NCI-H748 (cell line): ENCODE data around the gene SP140L.
"Not testable (repeated sequence)": the region's sequence is repeated elsewhere in the genome, so short reads cannot be mapped to it uniquely, and the experiment has no call there.

Source experiments
- DNase-seq: peaks from one replicate; lab custom pipeline; 2025; ENCODE audit not compliant: unreplicated experiment; lab: John Stamatoyannopoulos, UW

The SP140L gene

DNA sequence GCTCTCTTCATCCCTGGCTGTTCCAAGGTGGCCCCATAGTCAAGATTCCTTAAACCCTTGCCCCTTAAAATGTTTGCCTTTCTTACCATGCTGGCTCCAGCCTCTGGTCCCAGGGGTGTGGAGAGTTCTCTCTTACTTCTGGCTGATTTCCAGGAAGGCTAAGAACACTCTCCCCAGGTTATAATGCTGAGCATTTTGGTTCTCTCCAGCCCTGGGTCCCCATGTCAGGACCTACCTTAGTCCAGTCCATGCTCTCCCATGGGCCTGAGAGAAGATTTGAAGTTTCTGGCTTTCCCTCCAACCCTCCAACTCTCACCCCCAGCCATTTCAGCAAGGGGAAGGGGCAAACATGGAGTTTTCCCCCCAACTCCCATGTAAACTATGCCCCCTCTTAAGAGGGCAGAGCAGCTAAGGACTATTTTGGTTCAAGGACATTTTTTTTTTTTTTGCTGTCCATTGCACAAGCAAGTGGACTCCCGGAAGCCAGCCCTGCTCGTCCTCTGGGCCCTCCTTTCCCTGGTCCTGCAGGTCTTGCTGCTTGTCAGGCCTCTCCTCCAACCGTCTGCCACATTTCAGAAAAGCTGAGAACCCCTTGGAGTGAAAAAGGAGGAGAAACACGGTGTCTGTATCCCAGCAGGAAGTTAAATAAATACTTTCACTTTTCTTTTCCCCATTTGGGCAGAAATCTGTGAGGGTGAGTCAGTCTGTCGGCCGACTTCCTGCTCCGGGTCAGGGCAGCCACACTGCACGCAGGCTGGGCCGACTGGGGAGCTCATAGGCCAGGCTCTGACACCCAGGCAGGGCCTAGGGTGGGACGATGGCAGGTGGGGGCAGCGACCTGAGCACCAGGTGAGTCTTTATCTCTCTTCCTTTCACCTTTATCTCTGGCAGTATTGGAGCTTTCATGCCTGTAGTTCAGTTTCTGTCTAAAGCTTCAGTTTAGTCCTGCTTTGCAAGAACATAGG lies at the start of gene SP140L:
TSS of gene SP140L (plus strand) at position 741 of the 965 bp plus-strand sequence. CDS start at position 818, 77 bp downstream.
- no peak for DNase-seq

DNA sequence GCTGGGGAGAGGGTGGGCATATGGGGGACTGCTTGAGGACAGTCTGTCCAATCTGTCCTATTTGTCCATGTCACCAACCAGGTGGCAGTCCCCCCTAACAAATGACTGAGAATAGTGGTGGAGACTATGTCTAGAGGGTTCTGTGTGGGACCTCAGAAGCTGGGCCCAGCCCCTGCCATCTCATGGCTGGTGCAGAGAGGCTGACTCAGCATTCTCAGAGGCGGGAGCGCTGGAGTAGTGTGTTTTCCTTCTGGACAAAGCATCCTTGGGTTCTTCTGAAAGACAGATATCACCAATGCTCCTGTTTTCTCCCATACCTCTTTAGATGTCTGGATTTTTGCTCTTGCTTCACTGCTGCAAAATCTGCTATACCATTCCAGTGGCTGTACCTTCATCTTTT lies 44.1 kb upstream of the SP140L start:
- no peak for DNase-seq

DNA sequence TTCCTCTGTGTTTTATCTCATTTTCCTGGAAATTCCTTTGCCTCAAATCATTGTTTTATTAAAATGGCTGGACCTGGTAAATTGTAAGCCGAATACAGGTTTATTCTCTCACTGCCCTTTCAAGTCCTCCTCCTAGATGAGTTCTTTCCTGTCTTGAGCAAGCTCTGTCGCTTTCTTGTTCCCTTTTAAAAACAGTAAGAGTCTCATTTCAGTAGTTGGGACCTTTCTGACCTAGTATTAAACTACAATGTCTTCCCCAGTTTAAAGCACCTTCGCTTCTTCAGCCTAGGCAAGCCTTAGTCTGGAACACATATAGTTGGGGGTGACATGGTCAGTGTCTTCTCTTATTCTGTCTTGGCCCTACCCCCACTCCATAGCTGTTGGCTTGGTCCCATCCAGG lies 40.9 kb upstream of the SP140L start:
- DNase-seq: no peak

DNA sequence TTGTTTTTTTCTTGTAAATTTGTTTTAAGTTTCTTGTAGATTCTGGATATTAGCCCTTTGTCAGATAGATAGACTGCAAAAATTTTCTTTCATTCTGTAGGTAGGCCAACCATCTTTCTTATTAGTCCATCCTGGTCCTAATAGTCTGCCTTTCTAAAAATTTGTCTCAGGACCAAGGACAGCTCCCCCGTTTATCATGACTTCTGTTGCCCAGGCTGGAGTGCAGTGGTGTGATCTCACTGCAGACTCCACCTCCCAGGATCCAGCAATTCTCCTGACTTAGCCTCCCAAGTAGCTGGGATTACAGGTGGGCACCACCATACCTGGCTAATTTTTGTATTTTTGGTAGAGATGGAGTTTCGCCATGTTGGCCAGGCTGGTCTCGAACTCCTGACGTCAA lies 37.7 kb upstream of the SP140L start:
- DNase-seq: not testable (repeated sequence)

DNA sequence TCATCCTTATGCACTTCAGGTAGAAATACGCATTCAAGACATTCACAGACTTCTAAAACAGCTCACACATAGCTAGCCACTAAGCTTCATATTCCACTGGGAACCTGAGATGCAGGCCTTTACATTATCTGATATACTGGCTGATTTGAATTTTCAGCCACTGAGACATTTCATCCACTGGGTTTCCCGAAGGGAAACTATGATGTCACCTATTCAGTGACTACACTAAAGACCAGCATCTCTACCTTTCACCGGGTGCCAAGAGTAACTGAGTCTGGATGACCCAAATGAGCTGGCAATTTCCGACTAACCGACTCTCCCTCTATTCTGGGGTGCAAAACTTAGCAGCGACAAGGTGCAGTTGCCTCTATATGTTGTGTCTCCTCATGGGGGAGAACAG lies 31.8 kb upstream of the SP140L start:
- no peak for DNase-seq

DNA sequence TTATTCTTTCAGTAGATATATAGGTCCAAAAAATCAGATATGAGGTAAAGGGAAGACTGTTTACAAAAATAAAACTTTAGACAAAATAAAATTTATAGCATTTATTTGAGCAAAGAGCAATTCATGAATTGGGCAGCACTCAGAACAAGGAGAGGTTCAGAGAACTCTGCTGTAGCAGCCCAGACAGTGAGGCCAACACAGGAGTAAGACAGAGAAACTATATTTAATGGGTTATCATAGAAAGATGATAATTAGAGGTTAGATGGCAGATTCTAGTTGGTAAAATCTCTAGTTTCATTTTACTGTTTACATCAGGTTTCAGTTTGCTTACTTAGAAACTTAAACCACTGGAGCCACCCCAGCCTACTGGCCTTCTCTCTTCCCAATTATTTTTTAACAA lies 30.1 kb upstream of the SP140L start:
- no peak for DNase-seq

DNA sequence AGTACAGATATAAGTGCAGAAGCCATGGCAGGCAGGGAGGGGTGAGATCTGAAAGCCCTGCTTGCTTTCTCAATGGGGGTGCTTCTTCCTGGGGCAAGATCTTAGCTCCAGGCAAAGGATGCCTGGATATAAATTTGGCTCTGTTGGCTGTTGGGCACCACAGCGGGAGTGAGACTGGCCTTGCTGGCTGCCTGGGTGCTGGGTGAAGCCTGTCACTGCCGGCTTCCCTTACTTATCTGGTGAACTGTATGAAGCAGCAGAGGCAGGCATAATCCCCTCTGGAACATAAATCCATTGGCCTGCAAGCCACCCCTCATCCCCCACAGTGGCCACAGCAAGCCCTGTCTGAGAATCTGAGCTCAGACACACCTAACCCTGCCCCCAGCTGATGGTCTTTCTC lies 27.4 kb upstream of the SP140L start:
- no peak for DNase-seq

DNA sequence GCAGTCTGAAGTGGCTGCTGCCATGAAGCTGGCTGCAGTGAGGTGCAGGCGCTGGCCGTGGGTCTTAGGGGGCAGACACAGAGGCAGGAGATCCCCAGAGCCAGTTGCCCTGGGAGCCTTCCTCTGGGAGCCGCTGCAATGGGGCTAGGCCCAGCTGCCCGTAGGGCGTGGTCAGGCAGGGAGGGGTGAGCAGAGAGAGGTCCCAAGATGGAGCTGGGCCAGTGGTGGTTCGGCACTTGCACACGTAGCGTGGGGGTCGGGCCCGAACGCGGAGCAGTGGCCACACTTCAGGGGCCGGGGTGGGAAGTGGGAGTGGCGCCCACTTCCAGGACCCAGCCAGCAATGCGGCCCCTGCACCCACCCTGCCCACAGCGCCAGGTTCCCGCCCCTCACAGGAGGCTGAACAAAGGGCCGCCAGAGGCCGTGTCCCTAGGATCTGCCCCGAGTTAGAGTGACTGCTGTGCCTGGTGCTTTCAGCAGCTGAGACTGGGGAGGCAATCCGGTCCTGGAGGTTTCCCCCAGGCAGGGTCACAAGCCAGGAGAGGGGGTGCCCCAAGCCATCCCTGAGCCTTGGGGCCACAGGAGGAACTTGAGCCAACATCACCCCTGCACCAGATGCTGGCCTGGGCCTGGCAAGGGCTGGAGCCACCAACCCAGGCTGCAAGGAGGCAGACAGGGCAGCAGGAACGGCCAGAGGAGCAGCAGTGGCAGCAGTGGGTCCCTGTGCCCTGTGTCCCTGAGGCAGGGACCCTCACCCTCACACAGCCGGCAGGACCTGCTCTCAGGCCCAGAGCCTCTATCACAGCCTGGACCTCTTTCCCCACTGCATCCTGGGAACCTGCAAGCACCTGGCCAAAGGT lies 21.3 kb upstream of the SP140L start:
- no peak for DNase-seq

DNA sequence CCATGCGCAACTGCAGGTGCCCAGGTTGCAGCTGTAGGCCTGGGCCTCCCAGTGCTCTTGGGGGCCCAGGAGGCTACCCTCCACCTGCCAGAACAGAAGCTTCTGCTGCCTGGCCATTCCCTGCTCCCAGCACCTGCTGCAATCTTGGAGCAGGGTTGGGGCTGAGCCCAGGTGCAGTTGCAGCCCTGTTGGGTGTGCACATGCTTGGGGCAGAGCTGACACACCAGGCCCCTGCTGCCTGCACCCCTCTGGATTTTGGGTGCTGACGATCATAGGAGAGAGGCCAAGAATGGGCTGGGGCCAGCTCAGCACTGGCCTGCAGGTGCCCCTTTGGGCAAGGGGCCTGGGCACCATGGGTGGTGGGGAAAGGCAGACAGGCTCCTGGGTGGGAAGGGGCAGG lies 20.5 kb upstream of the SP140L start:
- no peak for DNase-seq

DNA sequence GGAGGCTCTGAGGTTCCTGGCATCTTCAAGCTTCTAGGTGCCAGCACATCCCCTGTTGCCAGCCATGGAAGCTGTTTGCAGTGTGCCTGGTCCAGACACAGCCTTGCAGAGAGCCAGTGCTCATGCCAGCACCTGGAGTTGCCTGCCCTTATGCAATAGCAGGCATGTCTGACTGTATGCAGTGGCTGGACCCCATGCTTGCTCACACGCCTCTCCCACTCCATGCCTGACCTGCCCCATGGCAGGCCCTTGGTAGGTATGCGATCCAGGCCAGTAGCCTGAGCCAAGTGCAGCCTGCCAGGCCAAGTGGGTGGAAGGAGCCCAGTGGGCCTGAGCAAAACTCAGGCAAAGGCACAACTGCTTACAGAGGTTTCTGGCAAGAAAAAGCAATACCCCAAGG lies 19.5 kb upstream of the SP140L start:
- DNase-seq: no peak

DNA sequence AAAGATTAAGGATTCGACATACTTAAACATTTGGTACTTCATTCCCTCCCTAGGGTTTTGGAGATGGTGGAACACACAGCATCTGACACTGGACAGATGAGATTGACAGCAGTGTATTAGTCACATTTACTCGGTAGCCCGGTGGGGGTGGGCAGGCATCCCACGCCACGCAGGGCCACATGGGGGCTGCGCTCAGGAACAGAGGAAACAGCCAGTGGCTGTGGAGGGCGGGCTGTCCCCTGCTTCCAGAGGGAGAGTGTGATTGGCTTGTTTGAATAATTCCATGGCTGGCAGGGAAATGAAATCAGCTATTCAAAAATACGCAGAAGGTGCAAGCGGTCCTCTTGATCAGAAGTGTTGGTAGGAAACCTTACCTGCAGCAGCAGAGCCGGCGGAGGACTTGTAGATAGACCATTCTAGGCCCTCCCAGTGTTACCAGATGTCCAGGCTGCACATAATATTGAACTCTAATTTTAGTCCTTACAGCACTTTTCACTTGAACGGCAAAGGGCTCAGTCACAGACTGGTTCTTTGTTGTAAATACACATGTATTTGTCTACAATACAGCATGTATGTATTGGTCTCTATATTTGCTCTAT lies 18.5 kb upstream of the SP140L start:
- DNase-seq: no peak

DNA sequence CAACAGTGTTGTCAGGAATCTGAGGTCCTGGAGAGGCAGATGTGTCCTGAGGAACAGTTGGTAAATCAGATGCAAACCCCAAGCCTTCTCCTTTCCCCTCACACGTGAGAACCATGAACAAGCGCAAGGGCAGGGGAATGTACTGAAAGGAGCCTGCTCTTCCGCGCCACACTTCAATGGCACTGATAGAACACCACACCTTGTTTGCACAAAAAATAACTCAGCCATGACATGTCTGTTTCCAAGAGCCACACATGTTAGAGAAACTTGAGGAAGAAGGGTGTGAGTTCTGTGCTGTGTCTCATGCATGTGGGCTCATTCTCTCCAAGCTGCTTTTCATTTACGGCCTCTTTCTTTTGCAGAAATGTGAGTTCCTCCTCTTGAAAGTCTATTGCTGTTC lies 16.2 kb upstream of the SP140L start:
- DNase-seq: not testable (repeated sequence)

DNA sequence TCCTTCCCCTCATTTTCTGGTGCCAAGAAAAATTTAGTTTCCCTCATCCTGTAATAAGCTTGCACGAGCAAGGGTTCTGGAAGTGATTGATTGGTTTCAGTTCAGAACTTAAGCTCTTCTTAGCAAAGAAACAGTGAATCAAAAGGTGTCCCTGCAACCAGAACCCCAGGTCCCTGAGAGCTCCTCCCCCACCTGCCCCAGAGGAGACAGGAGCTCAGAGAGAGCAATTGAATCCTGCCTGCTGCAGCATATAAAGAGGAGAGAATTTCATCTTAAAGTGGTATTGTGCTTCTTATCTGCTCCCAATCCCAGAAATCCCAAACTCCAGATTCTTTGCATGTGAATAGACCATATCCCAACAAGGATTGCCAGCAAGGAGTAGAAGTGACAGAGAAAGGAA lies 15.4 kb upstream of the SP140L start:
- not testable (repeated sequence) for DNase-seq

DNA sequence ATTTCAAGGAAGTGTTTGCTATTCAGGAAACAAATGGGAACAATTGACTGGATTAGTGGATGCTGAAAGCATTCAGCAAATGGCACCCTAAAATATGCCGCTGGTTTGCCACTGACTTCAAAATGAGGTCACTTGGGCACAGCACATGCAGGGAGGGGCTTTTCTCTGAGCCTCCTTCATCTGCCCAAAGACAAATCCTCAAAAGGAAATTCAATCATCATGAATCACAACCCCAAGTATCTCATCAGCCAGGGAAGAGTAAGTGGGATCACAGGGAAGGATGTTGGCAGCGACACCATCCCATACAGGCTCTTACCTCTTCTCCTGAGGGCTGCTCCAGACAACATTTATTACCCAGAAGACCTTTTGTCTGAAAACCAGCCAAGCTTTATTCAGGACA lies 14.4 kb upstream of the SP140L start:
- no peak for DNase-seq

DNA sequence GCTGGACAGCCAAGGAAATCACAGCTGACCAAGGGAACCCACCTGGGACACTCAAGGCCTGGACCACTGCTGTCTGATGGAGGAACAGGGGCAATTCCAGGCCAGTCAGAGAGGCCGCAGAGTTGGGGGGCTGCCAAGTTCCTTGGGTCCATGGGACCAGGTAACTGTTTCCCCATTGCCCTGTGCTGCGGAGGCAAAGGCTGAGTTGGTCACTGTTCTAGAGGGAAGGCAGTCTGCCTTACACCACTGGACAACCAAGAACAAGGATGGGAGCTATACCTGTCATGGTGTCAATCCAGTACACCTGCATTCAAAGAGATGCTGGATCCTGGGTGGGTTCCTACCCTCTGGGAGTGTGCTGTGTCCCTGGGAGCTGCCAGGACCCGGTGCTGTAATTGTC lies 9.6 kb upstream of the SP140L start:
- DNase-seq: no peak

DNA sequence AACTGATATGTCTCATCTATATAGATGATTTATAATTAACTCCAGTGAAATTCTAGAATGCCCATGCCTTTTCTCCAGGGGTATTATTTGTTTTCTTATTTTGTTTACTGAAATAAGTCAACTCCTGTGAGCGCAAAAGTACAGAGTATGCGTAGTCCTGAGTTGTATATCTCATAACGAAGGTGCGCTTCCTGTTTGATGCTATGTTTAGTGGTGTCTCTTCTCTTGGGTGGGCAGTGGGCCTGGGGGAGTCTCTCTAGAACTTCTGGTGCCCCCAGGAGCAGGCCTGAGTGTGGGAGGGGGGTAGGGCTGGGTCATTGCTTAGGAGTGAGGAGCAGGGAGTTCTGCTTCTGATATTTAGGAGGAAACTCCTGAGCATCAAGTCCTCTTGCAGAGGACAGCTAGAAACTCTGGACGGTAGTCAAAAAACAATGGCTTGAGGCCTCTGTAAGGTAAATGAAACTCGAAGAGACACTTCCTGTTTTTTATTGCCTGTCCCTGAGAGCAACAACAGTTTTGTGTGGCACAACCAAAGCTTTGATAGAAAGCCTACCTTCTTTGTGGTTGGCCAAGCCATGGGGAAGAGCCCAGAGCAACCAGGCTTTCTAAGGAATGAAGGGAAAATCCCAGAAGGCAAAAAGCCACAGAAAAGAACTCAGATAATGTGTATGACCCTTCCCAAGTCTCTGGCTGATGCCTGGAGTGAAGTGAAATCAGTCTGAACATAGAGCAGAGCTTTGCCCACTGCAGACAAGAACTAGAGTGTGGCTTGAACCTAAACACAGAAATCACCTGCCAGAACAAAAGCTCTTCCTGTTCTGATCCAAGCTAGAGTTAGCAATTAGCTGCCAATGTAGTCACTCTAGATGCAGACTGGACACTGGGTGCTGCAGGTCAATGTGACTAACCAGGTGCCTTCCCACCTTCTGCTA lies 8.5 kb upstream of the SP140L start:
- no peak for DNase-seq

DNA sequence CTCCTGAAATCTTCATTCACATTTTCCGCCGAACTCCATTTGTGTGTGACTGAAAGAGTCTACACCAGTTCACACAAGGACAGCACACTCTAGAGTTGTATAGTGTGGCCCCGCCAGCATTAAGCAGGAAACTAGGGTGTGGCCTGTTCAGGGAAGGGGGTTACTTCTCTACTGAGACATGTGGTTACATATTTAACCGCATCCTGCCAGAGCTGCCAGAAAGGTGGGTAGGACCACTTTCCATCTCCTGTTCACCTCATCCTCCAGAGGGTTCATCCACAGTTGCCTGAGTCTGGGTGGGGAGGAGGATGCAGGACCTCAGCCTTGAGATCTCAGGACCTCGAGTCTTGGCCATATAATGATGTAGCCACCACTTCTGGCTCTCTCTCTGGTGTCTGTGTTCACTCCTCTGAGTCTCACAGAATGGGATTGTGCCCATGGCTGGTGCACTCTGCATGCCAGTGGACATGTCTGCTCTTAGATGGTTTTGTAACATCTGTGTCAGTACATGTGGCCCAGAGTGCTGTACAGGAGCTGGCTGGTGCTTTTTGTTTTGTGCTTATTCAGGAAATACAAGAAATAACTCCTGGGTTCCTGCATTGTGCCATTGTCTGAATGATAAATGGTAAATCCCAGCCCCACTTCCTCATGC lies 7.7 kb upstream of the SP140L start:
- DNase-seq: no peak

DNA sequence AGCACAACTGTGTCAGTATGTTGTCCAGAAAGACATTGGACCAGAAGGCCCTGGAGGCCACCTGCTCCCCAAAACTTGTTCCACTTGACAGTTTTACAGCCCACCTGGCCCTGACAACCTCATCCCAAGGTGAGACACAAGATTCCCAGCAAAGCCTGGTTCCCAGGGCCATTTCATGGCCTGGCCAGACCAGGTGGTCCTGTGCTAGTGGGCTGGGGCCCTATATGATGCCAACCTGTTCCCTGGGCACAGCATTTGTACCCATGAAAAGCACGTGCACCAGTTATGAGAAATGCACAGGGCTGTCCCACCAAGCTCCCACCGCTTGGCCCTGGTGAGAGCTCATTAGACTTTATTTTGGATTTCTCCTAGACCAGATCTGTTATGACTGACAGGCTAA lies 6.0 kb upstream of the SP140L start:
- no peak for DNase-seq

DNA sequence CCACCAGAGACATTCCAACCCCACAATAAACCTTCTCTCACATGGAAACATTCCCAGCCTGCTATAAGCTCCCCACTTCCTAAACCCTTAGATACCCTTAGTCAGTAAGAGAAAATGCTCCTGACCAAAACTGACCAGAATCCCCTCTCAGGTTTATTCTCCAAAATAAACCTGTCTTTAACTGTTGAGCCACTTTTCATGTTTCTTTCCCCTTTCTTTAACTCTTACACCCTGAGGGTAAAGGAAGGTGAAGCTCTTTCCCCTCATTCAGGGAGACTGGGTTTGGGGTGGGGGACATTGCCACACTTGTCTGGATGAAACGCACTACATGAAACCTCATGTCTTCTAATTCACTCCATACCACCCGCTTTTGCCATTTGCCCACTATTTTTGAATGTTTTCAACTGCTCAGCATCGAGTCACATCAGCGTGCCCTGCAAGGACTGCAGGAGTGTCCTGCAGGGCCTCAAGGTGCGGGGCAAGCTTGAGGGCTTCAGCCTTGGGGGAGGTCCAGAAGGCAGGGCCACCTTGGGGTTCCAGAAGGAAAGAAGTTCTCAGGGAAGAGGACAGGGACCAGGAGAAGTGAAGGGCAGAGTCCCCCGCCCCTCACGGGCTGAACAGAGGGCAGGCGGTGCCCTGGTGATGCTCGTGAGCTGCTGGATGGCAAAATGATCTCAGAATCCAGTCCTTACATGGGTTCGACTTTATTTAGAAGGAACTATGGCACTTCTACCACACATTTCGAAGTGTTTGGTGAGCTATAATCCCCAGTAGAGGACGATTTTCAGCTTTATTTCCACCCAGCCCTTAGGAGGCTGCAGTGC lies 4.2 kb upstream of the SP140L start:
- no peak for DNase-seq
